GM19324 (cell line): ENCODE results near the gene LSM14A.
A peak's percentile ranks its signal among the peaks of the same experiment; 100 is the strongest.
"Not testable (repeated sequence)": the region's sequence is repeated elsewhere in the genome, so short reads cannot be mapped to it uniquely, and the experiment has no call there.

ENCODE experiments used
- ATAC-seq: cut with Tn5 transposase; IDR thresholded peaks from one replicate; pipeline ENCODE4 v1.9.1; 2021; ENCODE audit warnings: mild to moderate bottlenecking, moderate library complexity; ENCODE audit not compliant: unreplicated experiment, low FRiP score

The LSM14A gene

GRCh38 chr19:34155686-34156085 lies 16.6 kb upstream of the LSM14A start:
- ATAC-seq: no peak

GRCh38 chr19:34158966-34159365 lies 13.3 kb upstream of the LSM14A start:
- not testable (repeated sequence) for ATAC-seq

DNA sequence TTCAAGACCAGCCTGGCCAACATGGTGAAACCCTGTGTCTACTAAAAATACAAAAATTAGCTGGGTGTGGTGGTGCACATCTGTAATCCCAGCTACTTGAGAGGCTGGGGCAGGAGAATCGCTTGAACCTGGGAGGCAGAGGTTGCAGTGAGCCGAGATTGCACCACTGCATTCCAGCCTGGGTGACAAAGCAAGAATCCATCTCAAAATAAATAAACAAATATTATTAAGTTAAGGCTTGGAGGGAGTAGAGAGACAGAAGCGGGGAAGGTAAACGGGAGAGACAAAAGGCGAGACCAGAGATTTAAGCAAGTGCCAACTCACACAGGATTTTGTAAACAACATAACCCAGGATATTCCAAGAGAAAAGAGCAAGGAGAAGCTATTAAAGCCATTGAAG lies 12.8 kb upstream of the LSM14A start:
- not testable (repeated sequence) for ATAC-seq

GRCh38 chr19:34161902-34162301 lies 10.4 kb upstream of the LSM14A start:
- not testable (repeated sequence) for ATAC-seq

DNA sequence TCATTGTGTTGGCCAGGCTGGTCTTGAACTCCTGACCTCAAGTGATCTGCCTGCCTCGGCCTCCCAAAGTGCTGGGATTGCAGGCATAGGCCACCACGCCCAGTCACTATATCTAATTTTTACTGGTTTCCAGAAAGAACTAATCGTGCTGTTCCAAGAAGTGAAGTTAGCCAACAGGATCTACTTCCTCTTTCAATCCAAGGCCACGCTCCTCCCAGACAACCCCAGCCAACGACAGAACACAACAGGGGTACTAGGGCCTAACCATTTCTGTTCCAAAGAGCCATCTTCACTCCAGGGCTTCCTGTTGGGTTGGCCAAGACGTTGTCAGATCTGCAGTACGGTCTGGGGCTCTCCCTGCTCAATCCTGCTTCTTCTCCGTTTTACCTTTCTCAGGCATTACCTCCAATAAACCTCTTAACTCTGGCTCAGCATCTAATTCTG lies 7.0 kb upstream of the LSM14A start:
- ATAC-seq: no peak

- not testable (repeated sequence) for ATAC-seq
These were observed 2.7 kb upstream of the LSM14A start for GRCh38 chr19:34169475-34170199.

DNA sequence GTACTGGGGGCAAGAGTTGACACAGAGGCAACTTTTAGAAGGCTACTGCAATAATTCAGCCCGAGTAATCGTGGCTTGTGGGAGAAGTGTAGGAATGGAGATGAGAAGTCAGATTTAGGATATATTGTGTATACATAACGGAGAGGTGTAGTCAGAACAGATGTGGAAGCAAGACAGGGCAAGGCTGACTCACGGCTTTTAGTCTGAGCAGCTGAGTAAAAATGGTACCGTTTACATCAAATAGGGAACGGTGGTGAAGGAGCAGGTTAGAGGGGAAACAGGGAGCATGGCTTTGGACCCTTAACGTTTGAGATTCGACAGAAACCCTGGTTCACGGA lies 796 bp upstream of the LSM14A start:
- peak; percentile 3 for ATAC-seq

DNA sequence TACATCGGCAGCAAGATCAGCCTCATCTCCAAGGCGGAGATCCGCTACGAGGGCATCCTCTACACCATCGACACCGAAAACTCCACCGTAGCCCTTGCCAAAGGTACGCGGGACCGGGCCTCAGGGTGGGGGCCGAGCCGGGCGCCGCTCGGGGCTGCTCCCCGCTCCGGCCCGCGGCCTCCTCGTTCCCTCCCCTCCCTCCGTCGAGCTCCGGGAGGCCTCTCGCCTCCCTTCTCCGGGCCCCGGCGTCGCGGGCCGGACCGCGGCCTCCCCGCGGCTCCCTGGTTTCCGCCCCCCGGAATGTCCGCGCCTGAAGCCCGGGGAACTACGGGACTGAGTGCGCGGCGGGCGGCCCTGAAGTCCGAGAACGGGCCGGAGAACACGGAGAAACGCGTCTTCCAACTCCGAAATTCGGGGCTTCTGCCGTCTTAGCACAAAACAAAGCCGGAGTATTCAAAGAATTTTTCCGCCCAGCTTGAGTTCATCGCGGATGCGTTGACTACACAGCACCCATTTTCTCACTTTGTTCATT lies 423 bp downstream of the LSM14A start:
- peak; percentile 32 for ATAC-seq

- no peak for ATAC-seq
These were observed 1.1 kb downstream of the LSM14A start for GRCh38 chr19:34173193-34173956.

DNA sequence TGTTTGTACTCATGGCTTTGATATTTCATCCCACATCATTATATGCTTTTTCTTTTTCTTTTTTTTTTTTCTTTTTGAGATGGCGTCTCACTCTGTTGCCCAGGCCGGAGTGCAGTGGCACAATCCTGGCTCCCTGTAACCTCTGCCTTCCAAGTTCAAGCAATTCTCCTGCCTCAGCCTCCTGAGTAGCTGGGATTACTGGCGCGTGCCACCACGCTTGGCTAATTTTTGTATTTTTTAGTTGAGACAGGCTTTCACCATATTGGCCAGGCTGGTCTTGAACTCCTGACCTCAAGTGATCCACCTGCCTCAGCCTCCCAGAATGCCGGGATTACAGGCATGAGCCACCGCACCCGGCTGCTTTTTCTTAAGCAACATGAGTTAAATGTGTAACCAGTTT lies 2.9 kb downstream of the LSM14A start:
- ATAC-seq: not testable (repeated sequence)

DNA sequence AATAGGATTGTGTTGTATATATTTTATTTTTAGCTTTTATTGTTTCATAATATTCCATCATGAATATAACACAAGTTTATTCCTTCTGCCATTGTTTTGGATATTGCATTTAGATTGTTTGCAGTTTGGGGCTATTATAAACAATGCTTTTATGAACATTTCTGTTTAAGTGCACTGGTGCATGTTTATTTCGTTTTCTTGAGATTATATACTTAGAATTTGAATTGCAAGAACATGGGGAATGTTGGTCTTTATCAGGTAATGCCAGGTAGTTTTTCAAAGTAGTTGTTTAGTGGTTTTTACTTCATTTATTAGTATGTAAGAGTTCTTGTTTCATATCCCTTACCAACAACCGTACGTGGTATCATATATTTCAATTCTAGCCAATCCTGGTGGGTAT lies 4.3 kb downstream of the LSM14A start:
- ATAC-seq: no peak

- no peak for ATAC-seq
These were observed 5.9 kb downstream of the LSM14A start for GRCh38 chr19:34178274-34178610.

GRCh38 chr19:34179066-34179465 lies 6.8 kb downstream of the LSM14A start:
- no peak for ATAC-seq

DNA sequence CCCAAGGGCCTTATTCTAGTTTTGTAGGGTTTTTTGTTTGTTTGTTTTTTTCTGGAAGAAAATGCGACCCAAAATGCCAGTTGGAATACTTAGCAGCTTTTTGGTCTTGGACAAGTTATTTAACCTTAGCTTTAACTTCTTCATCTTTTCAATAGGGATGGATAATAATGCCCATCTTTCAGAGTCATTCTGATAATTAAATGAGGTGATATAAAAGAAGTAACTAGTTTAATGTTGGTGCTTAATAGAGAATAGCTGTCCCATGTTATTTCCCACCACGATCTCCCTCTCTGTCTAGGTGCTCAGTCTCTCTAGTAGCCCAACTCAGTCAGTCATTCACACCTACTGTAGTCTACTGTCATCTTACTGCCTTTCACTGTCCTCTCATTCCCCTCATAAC lies 8.0 kb downstream of the LSM14A start:
- ATAC-seq: no peak

- no peak for ATAC-seq
These were observed 8.4 kb downstream of the LSM14A start for GRCh38 chr19:34180709-34181108.

DNA sequence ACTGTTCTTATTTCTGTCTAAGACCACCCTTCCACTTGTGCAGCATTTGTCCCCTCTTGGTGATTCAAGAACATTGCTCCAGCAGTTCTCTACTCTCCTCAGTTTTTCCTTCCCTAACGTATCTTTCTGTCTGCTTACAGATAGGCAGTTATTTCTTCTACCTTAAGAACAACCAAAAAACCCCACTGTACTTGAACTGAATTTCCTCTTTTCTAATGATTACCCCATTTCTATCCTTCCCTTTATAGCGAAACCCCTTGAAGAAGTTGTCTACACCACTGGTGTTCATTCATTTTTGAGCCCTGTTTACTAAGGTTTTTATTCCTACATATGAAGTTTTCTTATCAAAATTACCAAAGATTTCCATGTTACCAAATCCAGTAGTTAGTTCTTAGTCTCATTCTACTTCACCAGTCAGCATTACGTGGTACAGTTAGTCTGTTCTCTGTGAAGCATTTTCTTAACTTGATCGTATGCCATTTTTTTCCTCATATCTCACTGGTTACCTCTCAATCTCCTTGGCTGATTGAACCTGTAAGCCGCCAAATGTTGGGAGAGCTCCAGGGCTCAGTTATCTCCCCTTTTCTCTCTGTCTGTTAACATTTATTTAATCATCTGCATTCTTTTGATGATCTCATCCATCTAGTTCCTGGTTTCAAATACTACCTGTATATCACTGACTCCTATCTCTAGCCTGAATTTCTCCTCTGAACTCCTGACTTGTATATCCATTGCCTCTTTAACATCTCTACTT lies 9.0 kb downstream of the LSM14A start:
- no peak for ATAC-seq

DNA sequence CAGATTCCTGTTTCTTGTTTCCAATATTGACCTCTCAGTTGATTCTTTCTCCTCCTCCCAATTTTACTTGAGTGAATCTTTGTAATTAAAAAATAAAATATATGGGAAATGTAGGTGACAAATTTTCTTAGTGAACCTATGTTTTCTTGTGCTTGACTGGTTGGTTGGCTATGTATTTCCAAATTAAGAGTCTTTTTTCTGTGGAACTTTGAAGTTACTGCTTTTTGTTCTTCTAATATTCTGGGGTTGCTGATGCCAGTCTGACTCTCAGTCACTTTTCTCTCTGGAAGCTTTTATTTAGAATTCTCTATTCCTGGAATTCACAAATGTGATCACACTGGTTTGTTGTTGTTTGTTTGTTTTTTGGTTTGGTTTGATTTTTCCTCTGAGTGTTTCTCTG lies 9.8 kb downstream of the LSM14A start:
- no peak for ATAC-seq

DNA sequence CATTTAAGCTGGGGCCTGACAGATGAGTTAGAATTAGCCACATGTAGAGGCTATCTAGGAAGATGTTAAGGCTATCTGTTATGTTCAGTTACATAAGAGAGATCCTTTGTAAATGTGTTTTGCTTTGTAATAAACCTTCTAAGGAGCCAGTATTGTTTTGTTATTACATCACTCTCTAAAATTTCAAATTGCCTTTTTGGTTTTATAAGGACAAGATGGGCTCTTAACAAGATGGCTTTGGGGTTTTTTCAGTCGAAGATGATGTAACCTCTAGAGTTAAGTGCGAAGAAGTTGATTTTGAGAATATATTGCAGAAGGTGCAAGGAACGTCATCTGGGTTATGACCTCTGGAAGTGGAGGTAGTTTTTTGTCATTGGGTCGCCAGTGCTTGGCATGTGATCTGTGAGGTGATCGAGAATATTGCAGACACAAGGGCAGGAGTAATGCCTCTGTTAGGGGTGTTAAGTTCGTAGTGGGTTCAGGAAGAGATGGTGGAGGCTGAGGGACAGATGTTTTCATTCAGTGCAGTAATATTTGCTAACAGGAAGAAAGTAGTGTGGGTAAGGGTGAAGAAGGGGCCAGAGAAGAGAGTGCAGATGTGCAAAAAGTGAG lies 12.7 kb downstream of the LSM14A start:
- no peak for ATAC-seq

- ATAC-seq: no peak
These were observed 13.9 kb downstream of the LSM14A start for GRCh38 chr19:34186205-34186604.

DNA sequence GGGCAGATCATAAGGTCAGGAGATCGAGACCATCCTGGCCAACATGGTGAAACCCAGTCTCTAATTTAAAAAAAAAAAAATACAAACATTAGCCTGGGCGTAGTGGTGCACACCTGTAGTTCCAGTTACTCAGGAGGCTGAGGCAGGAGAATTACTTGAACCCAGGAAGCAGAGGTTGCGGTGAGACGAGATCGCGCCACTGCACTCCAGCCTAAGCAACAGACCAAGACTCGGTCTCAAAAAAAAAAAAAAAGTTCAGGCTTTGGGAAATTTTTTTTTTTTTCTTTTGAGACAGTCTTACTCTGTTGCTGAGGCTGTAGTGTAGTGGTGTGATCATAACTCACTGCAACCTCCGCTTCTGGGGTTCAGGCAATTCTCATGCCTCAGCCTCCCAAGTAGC lies 14.7 kb downstream of the LSM14A start:
- ATAC-seq: no peak

- ATAC-seq: no peak
These were observed 16.1 kb downstream of the LSM14A start for GRCh38 chr19:34188408-34188807.
